SK-MEL-5 (cell line): Measurements from ENCODE around the gene KLHDC8A. TPM values are rescaled to one million over a fixed set of nuclear protein-coding genes. Genes with fewer than 3 reads are reported as not detected.
"Not testable (repeated sequence)": the region's sequence is repeated elsewhere in the genome, so short reads cannot be mapped to it uniquely, and the experiment has no call there.

Experiments used
- DNase-seq: peaks from one replicate; pipeline ENCODE4 v3.0.0-alpha.2; 2016; ENCODE audit warnings: low read depth, low spot score
- in situ Hi-C: cut with HindIII; loops from 2 replicates; pipeline ENCODE4 v1.10.0; 2016; ENCODE audit warnings: low sequenced_read_pairs, high pct_unique_total_duplicates, low pct_unique_long_range_greater_than_20kb
- total RNA-seq: library from RNA; depleted of rRNA; stranded (reverse); fragments of >200 nt; shearing (Covaris generic); gene quantifications from 2 replicates; pipeline ENCODE4 v1.2.3, GENCODE V29; 2014

Gene KLHDC8A
- total RNA-seq, 1 experiment from 2014 or later = 0.85 TPM

DNA sequence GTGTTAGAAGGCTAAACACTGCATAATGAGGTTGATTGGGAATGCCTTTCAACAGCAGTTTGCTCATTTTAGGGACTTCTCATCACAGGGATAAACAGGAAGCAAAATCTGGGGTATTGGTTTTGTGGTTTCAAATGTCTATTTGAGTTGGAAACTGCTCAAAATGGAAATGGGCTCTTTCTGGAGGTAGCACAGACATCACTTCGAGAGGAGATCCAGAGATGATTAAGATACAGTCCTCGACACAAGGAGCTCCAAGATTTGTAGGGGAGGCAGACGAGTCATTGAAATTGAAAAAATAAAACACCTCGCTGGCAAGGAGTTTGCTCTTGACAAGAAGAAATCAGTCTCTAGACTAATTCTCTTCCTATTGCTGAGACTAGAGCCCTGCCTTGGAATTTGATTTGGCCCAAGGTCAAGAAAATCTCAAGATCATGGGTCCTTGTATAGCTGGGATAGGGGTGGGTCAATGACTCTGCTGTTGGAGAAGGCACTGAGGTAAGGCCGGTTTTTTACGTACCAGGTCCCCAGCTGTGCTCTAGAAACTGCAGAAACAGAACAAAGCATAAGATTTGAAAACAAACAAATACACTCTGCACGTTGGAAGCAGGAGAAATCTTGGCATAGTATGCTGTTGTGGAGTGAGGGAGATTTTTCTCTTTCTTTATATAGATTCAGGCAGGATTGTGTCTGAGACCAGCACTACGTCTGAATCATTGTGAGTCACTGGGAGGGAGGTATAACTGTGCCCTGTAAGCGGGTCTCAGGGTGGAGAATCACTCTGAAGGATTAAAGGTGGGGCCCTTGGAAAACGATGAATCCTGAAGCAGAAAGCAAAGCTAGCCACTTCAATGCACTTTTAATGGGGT, 17.7 kb upstream of the KLHDC8A start:
- in situ Hi-C loops = loop anchor here (25.0 kb wide), 1 partner anchor 113 kb away; no protein-coding TSS in a partner anchor

DNA sequence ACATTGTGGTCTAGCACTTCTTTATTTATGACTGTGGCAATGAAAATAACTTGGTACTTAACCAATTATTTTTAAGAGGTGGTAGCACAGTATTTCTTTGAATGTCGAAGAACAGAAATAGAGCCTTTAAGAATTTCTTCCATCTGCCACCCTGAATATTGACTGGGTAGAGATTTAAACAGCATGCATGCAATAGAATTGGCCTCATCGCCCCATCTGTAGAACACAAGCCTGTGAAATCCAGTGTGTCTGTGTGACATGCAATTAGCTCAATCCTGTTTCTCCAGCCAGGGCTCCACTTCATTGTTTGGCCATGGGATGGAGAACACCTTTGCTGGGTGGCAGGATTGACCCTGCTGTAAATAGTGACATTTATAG, 17.1 kb upstream of the KLHDC8A start:
- DNase-seq = no peak
- in situ Hi-C loops = loop anchor here (25.0 kb wide), 1 partner anchor 114 kb away; no protein-coding TSS in a partner anchor

More for the DNA sequence above, 17.7 kb upstream of the KLHDC8A start:
- DNase-seq = no peak

- DNase-seq = no peak
- in situ Hi-C loops = loop anchor here (25.0 kb wide), 1 partner anchor 114 kb away; no protein-coding TSS in a partner anchor
Measured at GRCh38 chr1:205373022-205373797, 16.5 kb upstream of the KLHDC8A start.

- no peak for DNase-seq
- in situ Hi-C loops = loop anchor here (25.0 kb wide), 1 partner anchor 115 kb away; no protein-coding TSS in a partner anchor
Measured at GRCh38 chr1:205371871-205372660, 15.3 kb upstream of the KLHDC8A start.

DNA sequence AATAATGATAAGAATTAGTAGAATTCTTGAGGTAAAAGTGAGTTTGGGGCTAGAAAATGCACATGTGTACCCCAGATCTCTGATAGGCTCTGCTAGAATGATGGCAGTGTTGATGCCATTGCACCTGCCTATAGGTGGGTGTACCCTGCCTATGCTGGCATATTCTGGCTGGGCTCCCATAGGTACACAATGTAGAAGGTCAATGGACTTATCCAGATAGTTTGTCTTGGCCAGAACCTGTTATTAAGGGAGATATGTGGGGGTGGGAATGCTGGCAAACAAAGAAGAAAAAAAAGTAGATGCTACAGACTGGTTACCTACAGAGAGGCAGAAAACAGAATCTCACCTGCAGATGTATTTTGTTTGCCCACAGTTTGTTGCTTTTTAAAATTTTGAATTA, 14.1 kb upstream of the KLHDC8A start:
- in situ Hi-C loops = loop anchor here (25.0 kb wide), 1 partner anchor 117 kb away; no protein-coding TSS in a partner anchor
- DNase-seq = no peak

- in situ Hi-C loops = loop anchor here (25.0 kb wide), 1 partner anchor 118 kb away; no protein-coding TSS in a partner anchor
- no peak for DNase-seq
Measured at GRCh38 chr1:205369701-205370123, 13.0 kb upstream of the KLHDC8A start.

DNA sequence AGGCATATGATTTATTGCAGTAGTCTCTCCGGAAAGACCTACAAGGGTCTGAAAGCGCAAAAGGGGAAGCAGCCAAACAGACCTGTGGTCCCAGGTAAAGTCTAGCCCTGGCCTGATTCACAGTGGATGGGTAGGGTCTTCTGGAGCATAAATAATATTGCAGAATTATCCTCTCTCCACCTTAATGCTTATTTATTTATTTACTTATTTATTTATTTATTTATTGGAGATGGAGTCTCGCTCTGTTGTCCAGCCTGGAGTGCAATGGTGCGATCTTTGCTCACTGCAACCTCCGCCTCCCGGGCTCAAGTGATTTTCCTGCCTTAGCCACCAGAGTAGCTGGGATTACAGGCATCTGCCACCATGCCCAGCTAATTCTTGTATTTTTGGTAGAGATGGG, 11.8 kb upstream of the KLHDC8A start:
- in situ Hi-C loops = loop anchor here (25.0 kb wide), 1 partner anchor 119 kb away; no protein-coding TSS in a partner anchor

GRCh38 chr1:205365945-205366463, 9.3 kb upstream of the KLHDC8A start:
- peak; percentile 27 for DNase-seq
- in situ Hi-C loops = loop anchor here (25.0 kb wide), 1 partner anchor 121 kb away; no protein-coding TSS in a partner anchor

More for the DNA sequence above, 11.8 kb upstream of the KLHDC8A start:
- no peak for DNase-seq

GRCh38 chr1:205365086-205365485, 8.4 kb upstream of the KLHDC8A start:
- DNase-seq = not testable (repeated sequence)
- in situ Hi-C loops = loop anchor here (25.0 kb wide), 1 partner anchor 122 kb away; no protein-coding TSS in a partner anchor

DNA sequence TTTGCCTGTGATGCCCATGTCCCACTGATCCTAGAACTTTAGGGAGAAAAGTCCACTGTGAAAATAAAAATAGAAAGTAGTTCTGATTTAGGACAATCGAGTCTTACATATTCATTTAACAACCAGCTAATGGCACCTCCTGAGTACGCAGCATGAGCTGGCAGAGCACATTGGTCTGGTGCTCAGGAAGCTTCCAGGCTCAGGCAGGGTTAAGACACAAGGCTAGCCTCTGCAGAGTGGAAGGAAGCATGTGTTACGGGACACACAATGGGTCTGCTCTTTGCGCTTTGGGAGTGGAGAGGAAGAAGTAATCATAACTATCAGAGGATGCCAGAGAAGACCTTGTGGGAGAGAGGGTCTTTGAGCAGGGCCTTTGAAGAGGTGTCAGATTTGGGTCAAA, 4.2 kb upstream of the KLHDC8A start:
- in situ Hi-C loops = loop anchor here (25.0 kb wide), 1 partner anchor 126 kb away; no protein-coding TSS in a partner anchor
- DNase-seq = no peak

GRCh38 chr1:205359771-205360565, 3.2 kb upstream of the KLHDC8A start:
- in situ Hi-C loops = loop anchor here (25.0 kb wide), 1 partner anchor 127 kb away; no protein-coding TSS in a partner anchor
- DNase-seq = no peak

DNA sequence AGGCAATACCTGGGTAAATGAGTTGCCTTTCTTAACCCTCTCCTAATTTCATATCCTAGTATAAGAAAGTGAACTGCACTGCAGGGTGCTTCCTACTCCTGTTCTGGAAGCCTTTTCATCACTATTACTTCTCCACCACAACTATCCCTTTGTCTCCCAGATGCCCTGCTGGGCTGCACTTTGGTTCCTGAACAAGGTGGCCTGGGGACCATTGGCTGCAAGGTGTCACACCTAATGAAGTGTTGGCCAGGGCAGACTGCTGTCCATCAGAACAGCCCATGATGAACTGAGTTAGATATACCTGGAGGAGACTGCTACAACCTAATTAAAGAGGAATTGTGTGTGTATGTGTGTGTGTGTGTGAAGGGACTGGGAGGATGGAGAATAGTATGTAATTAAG, 1.9 kb upstream of the KLHDC8A start:
- no peak for DNase-seq
- in situ Hi-C loops = loop anchor here (25.0 kb wide), 1 partner anchor 129 kb away; no protein-coding TSS in a partner anchor

GRCh38 chr1:205357567-205357966, 845 bp upstream of the KLHDC8A start:
- in situ Hi-C loops = loop anchor here (25.0 kb wide), 1 partner anchor 130 kb away; no protein-coding TSS in a partner anchor
- no peak for DNase-seq

- peak; percentile 90 for DNase-seq
- in situ Hi-C loops = loop anchor here (25.0 kb wide), 1 partner anchor 132 kb away; no protein-coding TSS in a partner anchor
Measured at GRCh38 chr1:205355075-205355453, 1.7 kb downstream of the KLHDC8A start.

DNA sequence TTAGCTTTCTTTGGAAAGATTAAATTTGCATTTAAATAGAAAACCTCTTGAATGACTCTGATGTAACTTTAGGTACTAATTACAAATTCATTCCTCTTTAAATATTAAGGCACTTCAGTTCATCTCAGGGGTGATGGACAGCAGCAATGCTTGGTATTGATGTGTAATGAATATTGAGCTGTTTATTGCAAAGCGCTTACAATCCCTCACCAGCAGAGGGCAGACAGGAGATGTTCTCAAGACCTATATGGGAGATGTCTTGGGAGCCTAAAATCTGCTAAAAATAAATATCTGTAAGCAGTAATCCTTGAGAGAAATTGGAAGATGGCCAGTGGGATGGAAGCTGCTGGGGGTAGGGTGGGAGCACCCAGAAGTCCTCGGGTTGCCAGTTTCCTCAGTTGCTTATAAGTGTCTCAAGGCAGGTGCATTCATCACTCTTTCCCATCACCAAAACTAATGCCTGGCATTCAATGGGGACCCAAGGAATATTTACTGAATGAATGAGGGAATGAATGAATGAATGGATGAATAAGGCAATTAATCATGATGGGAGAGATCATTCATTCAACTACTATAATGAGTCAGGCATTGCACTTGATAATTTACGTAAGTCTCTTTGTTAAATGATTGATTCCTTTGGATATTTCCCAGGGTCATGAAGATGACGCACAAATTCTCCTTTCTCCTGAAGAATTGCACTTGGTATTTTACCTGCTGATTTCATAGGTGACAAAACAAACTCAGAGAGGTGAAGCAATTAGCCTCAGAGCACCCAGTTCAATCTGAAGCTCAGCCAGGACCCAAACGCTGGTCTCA, 2.3 kb downstream of the KLHDC8A start:
- in situ Hi-C loops = loop anchor here (25.0 kb wide), 1 partner anchor 133 kb away; no protein-coding TSS in a partner anchor
- DNase-seq = peak; percentile 81
